DMS 273 (cell line): ENCODE data around the gene BSND.
"Not testable (repeated sequence)": the region's sequence is repeated elsewhere in the genome, so short reads cannot be mapped to it uniquely, and the experiment has no call there.

Source experiments
- DNase-seq: peaks from one replicate; lab custom pipeline; 2025; ENCODE audit not compliant: unreplicated experiment; lab: John Stamatoyannopoulos, UW

BSND gene

GRCh38 chr1:54998677-54999076 lies at the start of gene BSND:
Gene BSND, plus strand, starts transcription at chr1:54998933. Its CDS starts 254 bp downstream, at chr1:54999187.
- DNase-seq, result peak; percentile 13

DNA sequence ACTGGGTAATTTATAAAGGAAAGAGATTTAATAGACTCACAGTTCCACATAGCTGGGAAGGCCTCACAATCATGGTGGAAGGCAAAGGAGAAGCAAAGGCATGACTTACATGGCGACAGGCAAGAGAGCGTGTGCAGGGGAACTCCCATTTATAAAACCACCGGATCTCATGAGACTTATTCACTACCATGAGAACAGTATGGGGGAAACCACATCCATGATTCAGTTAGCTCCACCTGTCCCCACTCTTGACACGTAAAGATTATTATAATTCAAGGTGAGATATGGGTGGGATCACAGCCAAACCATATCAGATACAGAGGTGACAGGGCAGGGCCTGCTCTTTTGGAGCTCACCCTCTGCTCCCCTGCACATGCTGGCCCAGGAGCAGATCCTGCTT lies 49.7 kb upstream of the BSND start:
- no peak for DNase-seq

GRCh38 chr1:54950006-54950368 lies 48.7 kb upstream of the BSND start:
- DNase-seq, result no peak

DNA sequence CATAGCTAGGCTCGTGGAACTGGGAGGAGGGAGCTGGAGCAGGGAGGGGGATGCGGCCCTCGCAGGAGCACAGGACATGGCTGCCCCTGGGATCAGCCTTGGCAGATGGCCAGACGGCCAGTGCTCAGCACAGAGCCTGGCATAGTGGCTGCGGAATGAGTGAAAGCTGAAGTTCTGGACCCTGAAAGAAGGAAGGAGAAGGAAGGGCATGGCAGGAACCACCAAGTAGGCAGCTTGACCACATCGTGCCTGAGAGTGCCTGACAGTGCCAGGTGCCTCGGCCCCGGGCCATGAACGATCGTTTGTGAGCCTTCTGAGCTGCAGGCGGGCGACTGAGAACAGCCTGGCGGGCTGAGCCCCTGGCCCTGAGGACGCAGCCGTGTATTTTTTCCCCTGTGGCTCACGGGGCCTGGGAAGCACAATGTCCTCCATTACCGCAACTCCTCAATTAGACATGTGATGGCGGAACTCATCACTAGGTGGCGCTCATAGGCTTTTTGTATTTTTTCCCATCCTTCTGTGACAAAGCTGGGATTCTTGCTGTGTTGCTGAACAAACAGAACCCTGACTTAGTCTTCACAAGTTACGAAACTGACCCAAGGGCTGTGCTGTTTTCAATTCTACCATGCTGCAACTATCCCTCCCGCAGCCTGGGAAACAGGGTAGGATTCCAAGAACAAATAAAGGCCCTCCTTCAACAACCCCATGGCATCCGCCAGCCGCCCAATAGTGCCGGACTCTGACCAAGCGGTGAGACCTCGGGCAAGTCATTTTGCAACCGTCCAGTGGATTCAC lies 48.2 kb upstream of the BSND start:
- peak; percentile 87 for DNase-seq

DNA sequence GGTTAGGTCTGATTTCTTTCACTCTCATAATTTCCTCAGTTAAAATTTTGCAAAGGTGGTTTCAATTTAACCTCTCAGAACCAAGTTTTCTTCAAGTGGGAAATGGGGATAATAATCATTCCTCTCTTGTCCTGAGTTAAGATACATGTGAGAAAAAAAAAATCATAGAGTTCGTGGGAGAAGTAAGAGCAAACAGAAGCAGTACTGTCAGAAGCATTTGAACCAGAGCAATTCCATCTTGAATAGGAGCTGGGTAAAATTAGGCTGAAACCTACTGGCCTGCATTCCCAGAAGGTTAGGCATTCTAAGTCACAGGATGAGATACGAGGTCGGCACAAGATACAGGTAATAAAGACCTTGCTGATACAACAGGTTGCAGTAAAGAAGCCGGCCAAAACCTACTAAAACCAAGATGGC lies 46.9 kb upstream of the BSND start:
- DNase-seq, result no peak

DNA sequence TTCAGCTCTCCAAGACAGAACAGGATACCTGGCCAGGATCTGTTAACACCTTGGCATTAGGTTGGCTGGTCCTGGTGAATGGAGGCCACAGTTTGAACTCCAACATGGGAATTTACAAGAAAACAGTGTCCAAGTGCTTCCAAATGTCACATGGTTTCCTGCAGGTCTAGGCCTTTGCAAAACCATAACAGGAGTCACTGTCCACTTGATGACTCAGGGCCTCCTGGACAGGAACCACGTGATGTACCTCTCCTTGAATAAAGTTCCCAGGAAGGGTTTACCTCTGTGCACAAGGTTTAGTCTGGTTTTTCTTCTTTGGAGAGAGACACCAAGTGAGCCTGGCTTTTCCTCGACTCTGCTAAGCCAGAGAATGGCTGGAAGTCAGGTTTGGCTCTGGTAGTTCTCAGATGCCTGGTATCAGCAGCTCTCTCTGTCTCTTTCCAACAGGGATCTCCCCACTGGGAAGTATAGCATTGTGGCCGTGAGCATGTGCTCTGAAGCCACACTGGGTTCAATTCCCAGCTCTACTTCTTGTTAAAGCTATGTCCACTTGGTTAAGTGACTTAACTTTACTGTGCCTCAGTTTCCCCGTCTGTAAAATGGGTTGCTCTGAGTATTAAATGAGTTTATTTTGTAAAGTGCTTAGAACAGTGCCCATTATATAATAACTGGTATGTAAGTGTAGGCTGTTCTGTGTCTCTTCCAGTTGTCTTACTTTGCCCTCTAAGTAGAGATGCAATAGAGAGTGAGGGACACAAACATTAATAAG lies 45.6 kb upstream of the BSND start:
- no peak for DNase-seq

DNA sequence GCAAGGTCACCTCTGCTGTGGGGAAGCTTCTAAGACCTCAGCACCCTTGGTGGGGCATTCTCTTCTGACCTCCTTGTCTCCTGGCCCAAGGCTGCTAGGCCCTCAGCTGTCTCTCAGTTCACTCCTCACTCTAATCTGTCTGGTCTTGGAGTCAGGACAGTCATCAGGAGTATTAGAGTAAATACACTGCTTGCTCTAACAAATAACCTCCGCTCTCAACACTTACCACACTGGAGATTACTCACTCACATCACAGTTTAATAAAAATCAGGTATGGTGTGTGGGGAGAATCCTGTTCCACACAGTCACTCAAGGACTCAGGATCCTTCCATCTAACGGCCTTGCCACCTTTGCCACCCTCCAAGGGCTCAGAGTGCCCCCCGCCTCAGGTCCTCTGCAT lies 44.9 kb upstream of the BSND start:
- no peak for DNase-seq

GRCh38 chr1:54955359-54955758 lies 43.4 kb upstream of the BSND start:
- no peak for DNase-seq

DNA sequence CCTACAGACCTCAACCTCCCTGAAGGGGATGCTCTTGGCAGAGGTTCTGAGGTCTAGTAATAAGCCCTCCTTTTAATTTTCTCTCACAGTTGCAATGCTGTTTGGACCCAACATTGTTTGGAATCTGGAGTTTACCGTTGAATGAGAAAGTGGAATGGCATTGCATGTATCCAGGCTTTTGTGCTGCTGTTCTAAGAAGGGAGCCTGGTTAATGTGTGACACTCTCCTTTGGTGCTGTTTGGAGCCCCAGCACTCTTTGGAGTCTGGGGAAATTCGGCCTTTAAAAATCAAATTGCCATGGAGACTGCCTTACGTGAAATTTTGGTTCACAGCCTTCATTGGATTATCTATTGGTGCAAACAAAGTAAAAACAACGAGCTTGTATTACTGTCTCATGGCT lies 42.0 kb upstream of the BSND start:
- no peak for DNase-seq

DNA sequence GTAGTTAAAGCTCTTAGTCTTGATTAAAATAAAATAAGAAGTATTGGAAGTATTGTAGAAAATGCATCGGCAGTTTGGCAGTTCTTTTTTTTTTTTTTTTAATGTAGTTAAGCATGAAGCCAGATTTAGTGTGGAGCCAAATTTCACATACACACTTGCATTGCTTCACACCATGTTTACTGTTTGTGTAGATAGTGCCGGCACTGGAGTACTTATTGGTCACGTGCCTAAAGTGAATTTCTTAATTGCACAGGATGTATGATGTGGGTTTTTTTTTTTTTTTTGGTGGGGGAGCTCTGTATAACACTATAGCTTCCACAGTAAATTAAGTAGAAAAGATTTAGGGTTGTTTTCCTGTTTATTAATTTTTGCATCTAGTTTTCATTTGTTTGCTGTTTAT lies 39.5 kb upstream of the BSND start:
- DNase-seq, result no peak

GRCh38 chr1:54962612-54963395 lies 35.9 kb upstream of the BSND start:
- no peak for DNase-seq

DNA sequence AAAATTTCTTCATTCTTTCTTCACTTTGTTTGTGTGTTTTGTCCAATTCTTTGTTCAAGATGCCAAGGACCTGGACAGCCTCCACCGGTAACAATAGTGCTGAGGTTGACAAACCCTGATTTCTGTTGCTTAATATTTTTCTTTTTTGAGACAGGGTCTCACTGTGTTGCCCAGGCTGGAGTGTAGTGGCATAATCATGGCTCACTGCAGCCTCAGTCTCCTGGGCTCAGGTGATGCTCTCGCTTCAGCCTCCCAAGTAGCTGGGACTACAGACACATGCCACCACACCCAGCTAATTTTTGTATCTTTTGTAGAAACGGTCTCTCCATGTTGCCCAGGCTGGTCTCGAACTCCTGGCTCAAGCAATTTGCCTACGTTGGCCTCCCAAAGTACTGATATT lies 34.9 kb upstream of the BSND start:
- DNase-seq, result not testable (repeated sequence)

GRCh38 chr1:54965624-54966340 lies 33.0 kb upstream of the BSND start:
- DNase-seq, result peak; percentile 39

DNA sequence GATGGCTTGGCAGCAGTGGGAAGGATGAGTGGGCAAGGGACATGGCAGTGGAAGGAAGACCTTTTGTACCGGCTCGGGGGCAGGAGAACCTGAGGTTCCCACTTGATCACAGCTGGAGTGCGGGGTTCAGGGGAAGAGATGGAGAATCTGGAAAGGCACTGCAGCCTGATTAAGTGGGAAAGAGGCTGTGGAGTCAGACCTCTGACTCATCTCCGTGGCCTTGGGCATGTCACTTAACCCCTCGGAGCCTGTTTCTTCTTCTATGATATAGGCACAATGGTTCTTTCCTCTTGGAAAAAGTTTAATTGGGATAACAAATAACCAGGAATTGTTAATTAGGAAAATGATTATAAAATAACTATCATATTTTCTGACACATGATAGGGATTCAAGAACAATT lies 31.4 kb upstream of the BSND start:
- DNase-seq, result no peak

- DNase-seq, result no peak
Measured at GRCh38 chr1:54968551-54968950, 30.2 kb upstream of the BSND start.

DNA sequence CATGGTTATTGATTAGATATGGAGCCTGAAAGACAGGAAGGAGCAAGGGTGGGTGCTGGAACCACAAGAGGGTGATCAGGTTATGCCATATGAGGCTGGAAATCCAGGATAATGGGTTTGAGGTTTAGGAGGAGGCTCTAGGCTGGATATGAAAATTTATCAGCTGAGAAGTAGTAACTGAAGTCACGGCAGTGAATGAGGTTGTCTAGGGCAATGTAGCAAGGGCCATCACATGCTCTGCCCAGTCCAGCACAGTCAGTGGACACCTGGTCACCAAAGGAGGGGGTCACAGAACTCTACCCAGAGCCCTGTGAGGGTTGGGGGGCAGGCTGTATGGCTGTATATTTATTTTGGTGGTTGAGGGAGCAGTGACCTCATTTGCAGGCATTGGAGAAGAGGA lies 28.9 kb upstream of the BSND start:
- no peak for DNase-seq

DNA sequence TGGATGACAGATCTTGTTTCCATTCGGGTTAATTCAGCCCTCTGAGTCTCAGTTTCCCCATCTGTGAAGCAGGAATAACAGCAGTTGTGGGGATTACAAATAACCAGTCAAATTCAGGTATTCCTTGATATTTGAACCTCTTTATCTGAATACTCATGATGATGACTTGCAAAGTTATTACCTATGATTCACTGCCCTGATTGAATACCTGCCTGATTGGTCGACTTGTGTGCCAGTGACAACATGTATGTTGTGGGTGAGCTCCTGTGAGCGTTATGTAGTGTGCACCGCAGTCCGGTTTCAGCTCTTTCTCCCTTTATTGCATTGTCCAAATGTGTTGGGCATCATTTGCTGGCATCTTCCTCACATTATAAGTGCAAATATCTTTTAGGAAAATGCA lies 27.8 kb upstream of the BSND start:
- no peak for DNase-seq

DNA sequence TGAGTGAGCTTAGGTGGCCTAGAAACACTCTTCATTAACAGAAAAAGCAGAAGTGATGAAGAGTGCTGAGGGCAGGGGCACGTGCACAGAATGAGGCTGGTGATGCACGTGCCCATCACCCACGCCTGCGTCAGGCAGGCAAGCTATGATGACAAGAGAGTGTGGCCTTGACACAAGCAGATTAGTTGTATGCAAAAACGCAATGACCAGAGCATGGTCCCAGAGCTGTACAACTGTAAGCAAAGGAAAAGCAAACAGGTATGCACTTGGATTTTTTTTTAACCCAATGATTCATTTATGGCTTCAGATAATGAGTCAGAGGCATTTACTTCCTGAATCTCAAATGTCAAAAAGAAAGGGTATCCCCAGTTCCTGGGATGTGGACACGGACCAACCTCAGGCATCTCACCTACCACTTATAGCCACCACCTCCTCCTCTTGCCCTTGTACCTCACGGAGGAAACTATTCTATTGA lies 27.4 kb upstream of the BSND start:
- DNase-seq, result no peak

DNA sequence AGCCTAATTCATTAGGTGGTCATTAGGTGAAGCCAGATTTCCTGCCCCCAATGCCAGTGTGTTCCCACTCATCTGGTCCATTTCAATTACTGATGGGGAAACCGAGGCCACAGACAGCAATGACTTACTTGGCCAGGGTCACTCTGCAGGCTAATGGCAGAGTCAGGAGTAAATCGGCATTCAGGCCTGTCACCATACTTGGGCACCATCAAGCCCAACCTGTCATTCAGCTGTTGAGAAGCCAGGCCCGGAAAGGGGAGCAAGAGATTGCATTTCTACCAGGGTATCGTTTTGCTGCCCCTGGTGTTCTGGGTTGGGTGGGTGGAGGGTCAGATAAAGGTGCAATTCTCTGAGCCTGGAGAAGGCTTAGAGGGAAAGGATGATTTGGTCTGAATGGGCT lies 26.3 kb upstream of the BSND start:
- DNase-seq, result no peak

DNA sequence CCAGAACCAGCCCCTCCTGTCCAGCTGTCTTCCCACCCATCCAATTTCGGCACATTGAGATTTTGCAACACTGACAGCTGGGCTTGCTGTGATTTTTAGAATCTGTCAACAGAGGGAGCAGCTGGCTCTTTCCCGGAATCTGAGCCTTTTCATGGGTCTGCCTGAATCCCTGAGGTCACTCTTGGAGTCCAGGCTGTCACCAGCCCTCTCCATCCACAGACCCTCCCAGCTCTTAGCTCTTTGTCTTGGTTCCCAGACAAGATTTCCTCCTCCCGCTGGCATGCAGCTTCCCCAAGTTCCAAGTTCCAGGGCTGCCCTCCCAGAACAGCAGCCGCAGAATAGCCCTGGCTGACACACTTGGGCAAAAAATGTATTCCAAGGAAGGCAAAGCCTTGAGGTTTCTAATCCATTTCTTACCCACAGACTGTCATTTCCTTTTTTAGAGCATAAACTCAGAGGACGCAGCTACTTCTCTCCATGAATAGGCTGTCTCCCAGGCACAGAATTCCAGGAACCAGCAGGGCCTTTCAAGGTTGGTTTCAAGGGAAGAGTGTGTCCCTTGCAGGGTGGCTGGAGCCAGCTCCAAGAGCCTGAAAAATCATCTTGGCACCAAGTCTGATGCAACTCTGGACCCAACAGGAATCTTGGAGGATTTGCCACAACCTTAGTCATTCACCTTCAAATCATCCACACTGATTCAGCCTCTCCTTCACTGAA lies 25.4 kb upstream of the BSND start:
- peak; percentile 80 for DNase-seq
